GM10248 (cell line): ENCODE data around the gene SGMS1.
"Not testable (repeated sequence)": the region's sequence is repeated elsewhere in the genome, so short reads cannot be mapped to it uniquely, and the experiment has no call there.

Experiments
- CTCF ChIA-PET: fragments of 300-600 bp; sonication (Branson Sonifier 250); formaldehyde crosslinking; extraction: SDS; loops from one replicate; lab custom pipeline; 2021; ENCODE audit warnings: antibody characterized with exemption; lab: Yijun Ruan, JAX
- POLR2A ChIA-PET: fragments of 350-650 bp; sonication (Branson Sonifier 250); formaldehyde crosslinking; extraction: SDS; loops from one replicate; lab custom pipeline; 2020; ENCODE audit warnings: antibody characterized with exemption; lab: Yijun Ruan, JAX
- DNase-seq: peaks from one replicate; pipeline ENCODE4 v3.0.0; 2012; ENCODE audit errors: extremely low spot score
- CTCF ChIP-seq: IDR thresholded peaks from 2 replicates; pipeline ENCODE4 v1.5.1; 2012; ENCODE audit warnings: mild to moderate bottlenecking, low read depth; ENCODE audit errors: extremely low read depth, missing control alignments, control extremely low read depth

SGMS1 gene

DNA sequence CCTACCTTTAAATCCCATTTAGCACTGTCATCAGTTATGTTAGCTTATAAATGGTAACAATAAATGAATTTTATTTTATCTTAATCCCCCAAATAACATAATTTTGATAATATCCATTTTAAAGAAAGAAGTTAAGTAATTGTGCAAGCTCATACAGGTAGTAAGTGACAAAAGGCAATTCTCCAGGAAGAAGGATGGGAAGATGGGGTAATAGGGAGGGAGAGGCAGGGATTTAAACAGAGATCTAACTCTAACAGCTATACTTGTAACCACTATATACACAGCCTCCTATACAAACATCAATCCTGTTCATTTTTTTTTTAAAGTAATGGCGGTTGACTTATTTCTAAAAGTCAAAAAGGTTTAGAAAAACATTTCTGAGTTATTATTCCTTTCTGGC is 119.4 kb downstream of the SGMS1 start:
- DNase-seq: no peak
- TF ChIP-seq CTCF: no peak
- ChIA-PET POLR2A (no interaction called here), CTCF (interaction anchor here (1.1 to 1.9 kb wide), 6 partner anchors 13 to 229 kb away, joined by 3 to 11 read pairs (median 4); no protein-coding TSS in a partner anchor)

- no peak for DNase-seq
- POLR2A ChIA-PET: no interaction called here
- no peak for TF ChIP-seq CTCF
- CTCF ChIA-PET: interaction anchor here (1.1 to 1.9 kb wide), 5 partner anchors 12 to 228 kb away, joined by 3 to 11 read pairs (median 5); no protein-coding TSS in a partner anchor
Observed at GRCh38 chr10:50503661-50504320, 120.0 kb downstream of the SGMS1 start.

DNA sequence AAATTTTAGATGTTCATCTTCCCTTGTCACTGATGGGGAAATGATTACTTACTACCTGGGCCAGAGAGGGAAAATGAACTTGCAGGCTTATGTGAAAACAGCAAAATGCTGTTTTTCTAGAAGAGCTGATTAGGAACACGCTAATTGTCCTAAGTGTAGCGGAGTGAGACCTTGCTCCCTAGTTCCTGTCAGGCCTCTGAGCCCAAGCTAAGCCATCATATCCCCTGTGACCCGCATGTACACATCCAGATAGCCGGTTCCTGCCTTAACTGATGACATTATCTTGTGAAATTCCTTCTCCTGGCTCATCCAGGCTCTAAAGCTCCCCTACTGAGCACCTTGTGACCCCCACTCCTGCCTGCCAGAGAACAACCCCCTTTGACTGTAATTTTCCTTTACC is 120.6 kb downstream of the SGMS1 start:
- CTCF ChIA-PET: interaction anchor here (0.9 to 1.9 kb wide), 3 partner anchors 9 to 83 kb away, joined by 3 to 5 read pairs (median 5); no protein-coding TSS in a partner anchor
- DNase-seq, POLR2A ChIA-PET: not testable (repeated sequence)

- CTCF ChIA-PET: interaction anchor here (1.4 kb wide), 1 partner anchor 10 kb away, joined by 5 read pairs; no protein-coding TSS in a partner anchor
Observed at GRCh38 chr10:50501924-50502452, 121.8 kb downstream of the SGMS1 start.

GRCh38 chr10:50501478-50501877 is 122.3 kb downstream of the SGMS1 start:
- ChIA-PET POLR2A (no interaction called here), CTCF (interaction anchor here (1.3 kb wide), 1 partner anchor 11 kb away, joined by 3 read pairs; no protein-coding TSS in a partner anchor)
- DNase-seq: no peak

More at GRCh38 chr10:50501924-50502452, 121.8 kb downstream of the SGMS1 start:
- POLR2A ChIA-PET: interaction anchor here (0.7 kb wide), 1 partner anchor 1845 kb away, joined by 5 read pairs; no protein-coding TSS in a partner anchor
- TF ChIP-seq CTCF: no peak
- DNase-seq: peak; percentile 25

GRCh38 chr10:50498465-50498864 is 125.3 kb downstream of the SGMS1 start:
- POLR2A ChIA-PET: no interaction called here
- no peak for DNase-seq
- TF ChIP-seq CTCF: no peak
- CTCF ChIA-PET: interaction anchor here (1.4 kb wide), 1 partner anchor 41 kb away, joined by 3 read pairs; no protein-coding TSS in a partner anchor

More at GRCh38 chr10:50501478-50501877, 122.3 kb downstream of the SGMS1 start:
- no peak for TF ChIP-seq CTCF

DNA sequence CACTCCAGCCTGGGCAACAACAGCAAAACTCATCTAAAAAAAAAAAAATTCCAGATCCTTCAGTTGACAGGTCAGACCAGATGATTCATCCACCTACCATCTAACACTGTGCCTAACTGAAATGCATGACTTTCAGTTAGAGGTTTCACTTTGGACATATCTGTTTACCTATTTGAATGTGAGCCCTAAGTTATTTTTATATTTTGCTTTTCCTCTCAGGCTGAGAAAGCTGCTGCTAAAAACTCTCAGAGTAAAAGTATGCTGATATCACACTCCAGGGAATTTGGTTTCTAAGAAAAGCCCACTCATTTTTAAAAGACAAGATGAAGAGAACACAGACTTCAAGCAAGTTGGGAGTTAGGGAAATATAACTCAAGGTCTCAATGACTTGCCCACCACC is 126.0 kb downstream of the SGMS1 start:
- ChIA-PET POLR2A (no interaction called here), CTCF (interaction anchor here (1.1 to 1.7 kb wide), 7 partner anchors 12 to 174 kb away, joined by 3 to 13 read pairs (median 4); no protein-coding TSS in a partner anchor)
- TF ChIP-seq CTCF: no peak
- peak; percentile 59 for DNase-seq
